GM10266 (cell line): ENCODE data around the gene ARMC5.

Experiments
- DNase-seq: peaks from one replicate; pipeline ENCODE4 v3.0.0; 2012; ENCODE audit errors: extremely low spot score
- TF ChIP-seq, protein P1 (sequence below): IDR thresholded peaks from 2 replicates; pipeline ENCODE4 v1.5.1; 2012; ENCODE audit warnings: mild to moderate bottlenecking, low read depth; ENCODE audit not compliant: control insufficient read depth, insufficient read depth; ENCODE audit errors: missing control alignments

ARMC5 gene

DNA sequence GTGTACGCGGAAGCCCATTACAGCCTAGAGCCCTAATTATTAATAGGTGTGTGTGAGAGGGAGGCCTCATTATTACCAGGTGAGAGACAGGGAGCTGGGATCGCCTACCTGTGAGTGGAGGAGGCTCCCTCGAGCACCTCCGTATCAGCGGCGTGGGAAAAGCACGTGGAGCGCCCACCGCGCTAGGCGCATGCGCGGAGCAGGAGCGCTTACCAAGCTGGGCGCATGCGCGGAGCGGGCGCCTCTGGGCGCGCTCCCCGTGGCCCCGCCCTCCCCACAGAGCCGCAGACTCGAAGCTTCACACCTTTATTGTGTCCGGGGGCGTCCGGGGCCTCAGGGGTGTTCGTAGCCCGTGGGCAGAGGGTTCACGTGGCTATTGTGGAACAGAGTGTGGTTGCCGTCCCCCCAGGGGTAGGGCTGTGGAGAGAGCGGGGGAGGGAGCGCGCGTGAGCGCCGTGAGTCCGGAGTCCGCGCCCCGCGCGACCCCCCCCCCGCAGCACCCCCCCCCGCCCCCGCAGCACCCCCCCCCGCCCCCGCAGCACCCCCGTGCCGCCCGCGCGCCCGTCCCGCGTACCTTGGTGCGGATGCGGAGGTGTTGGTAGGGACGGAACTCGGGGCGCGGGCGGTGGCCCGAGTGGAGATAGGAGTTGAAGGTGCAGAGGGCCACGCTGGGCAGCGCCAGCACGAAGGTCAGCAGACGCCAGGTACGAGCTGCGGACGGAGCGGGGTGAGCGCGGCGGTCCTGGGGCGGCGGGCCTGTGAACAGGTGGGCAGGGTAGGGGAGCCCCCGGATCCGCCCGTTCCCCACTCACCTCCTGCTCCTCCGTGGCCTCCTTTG, 31.6 kb upstream of the ARMC5 start:
- peak; percentile 67 for DNase-seq
- TF ChIP-seq, protein P1, sequence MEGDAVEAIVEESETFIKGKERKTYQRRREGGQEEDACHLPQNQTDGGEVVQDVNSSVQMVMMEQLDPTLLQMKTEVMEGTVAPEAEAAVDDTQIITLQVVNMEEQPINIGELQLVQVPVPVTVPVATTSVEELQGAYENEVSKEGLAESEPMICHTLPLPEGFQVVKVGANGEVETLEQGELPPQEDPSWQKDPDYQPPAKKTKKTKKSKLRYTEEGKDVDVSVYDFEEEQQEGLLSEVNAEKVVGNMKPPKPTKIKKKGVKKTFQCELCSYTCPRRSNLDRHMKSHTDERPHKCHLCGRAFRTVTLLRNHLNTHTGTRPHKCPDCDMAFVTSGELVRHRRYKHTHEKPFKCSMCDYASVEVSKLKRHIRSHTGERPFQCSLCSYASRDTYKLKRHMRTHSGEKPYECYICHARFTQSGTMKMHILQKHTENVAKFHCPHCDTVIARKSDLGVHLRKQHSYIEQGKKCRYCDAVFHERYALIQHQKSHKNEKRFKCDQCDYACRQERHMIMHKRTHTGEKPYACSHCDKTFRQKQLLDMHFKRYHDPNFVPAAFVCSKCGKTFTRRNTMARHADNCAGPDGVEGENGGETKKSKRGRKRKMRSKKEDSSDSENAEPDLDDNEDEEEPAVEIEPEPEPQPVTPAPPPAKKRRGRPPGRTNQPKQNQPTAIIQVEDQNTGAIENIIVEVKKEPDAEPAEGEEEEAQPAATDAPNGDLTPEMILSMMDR, result no peak

DNA sequence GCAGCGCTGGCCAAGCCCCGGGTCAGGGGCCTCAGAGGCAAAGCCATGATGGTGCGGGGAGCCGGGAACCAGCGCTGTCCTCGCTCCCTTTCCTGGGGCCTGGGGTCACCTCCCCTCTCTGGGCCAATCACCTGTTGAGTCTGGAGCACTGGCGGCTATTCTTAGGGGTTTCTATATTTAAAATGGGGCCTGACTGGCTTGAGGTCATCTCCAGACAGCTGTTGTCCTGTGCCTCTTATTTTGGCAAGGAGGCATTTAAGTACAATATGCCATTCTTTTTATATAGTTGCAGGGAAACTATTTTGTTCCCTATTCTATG, 31.1 kb upstream of the ARMC5 start, which contains the start of gene COX6A2:
Gene COX6A2, minus strand, starts transcription at position 82 of the 319 bp plus-strand sequence. Its CDS starts 35 bp downstream, at position 47.
- no peak for DNase-seq

DNA sequence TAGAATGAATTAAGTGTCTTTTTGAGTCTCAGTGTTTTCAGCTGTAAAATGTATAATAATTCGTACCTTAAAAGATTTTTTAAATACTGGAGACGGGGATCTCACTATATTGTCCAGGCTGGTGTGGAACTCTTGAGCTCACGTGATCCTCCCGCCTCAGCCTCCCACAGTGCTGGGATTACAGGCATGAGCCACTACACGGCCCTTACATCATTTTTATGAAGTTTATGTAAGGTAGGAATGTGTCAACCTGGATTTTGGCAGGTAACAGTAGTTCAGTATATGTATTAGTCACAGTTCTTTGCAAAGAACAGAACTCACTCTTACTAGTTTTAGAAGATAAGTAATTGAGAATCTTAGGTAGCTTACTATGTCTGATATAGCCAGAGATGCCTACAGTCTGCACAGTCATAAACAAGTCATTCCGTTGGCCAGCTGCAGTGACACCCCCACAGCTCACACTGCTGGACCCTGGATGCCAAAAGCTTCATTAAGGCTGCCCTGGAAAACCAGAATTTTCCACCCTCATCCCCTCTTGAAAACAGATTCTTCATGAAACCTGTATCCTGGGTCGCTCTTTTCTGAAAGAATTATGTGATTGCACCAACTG, 30.6 kb upstream of the ARMC5 start:
- TF ChIP-seq, protein P1, result no peak
- no peak for DNase-seq

More for the DNA sequence above, 31.1 kb upstream of the ARMC5 start, which contains the start of gene COX6A2:
- TF ChIP-seq, protein P1, result no peak

DNA sequence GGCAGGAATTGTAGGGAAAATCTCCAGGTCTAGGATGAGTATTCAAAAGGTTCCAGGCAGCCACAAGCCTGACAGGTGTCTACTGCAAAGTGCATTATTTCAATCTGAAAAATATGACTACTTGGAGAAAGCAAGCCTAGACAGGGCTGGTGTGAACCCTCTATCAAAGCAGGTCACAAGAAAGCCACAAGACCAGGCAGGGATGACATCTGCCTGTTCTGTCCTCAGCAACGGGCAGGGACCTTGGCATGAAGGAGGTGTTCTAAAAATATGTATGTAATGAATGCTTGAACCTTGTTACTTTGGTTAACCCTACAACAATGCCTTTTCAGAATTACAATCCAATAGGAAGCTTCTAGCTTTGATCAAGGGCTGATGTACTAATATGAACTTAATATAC, 30.0 kb upstream of the ARMC5 start:
- DNase-seq, result no peak
- TF ChIP-seq, protein P1, result no peak

DNA sequence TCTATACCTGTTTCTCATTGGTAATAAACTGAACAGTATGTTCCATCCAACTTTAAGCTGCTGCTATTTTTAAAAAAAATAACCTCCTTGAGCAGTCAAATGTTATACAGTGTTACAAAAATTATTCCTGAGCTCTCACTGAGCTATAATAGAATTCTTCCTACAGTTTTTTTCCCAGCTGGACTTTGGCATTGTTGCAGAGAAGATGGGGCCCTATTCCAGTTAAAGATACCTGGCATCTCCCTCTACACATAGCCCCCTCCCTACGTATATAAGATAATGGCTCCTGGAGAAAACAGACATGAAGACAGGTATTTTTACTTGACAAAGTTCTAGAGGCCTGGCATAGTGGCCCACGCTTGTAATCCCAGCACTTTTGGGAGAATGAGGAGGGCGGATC, 29.5 kb upstream of the ARMC5 start:
- TF ChIP-seq, protein P1, result no peak

DNA sequence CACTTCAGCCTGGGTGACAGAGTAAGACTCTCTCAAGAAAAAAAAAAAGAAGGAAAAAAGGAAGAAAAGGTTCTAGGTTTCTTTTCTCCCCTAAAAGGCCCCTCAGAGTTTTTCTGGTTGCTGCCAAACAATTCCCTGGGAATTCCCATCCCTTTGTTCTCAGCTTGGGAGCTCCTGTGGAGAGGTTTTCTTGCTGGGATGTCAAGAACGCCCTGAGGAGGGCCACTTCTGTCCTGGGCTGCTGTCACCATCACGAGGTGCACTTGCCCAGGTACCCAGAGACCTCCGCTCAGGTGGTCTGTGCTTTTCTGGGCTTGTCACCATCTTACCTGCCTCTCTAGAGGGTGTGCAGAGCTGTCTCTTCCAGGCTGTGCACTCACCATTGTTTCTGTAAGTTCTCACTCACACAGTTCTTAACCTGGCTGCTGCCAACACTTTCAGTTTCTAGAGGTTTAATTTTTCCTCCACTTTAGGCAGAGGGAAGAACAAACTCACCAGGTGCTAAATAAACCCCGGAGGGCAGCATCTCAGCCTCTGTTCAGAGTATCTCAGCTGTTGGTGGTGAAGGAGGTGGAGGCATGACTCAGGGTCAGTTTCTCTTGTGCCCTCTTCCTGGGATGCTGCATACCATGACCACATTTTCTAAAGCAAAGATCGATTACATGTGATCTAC, 28.8 kb upstream of the ARMC5 start:
- DNase-seq, result no peak

More for the DNA sequence above, 29.5 kb upstream of the ARMC5 start:
- no peak for DNase-seq

More for the DNA sequence above, 28.8 kb upstream of the ARMC5 start:
- TF ChIP-seq, protein P1, result no peak
